Renal cortex interstitium (tissue), 11 donors: ENCODE results near the gene VASP. TPM values are rescaled to one million over a fixed set of nuclear protein-coding genes. Genes with fewer than 3 reads are reported as not detected.

Source experiments
- DNase-seq, 11 donors: peaks; one replicate each; pipeline ENCODE4 v3.0.0-alpha.2; 2013; ENCODE audit warnings: low read depth in 9 of 11, low spot score in 4 of 11; ENCODE audit errors: extremely low read depth in 1 of 11
- polyA plus RNA-seq, 3 donors: library from polyadenylated mRNA; unstranded; fragments of 120-200 nt; gene quantifications; one replicate each; pipeline ENCODE4 v1.2.1, GENCODE V29; 2013; ENCODE audit not compliant: insufficient read length in 3 of 3

VASP gene
- polyA plus RNA-seq, 3 donors, result 49.0 to 57.7 (median 50.5) TPM

DNA sequence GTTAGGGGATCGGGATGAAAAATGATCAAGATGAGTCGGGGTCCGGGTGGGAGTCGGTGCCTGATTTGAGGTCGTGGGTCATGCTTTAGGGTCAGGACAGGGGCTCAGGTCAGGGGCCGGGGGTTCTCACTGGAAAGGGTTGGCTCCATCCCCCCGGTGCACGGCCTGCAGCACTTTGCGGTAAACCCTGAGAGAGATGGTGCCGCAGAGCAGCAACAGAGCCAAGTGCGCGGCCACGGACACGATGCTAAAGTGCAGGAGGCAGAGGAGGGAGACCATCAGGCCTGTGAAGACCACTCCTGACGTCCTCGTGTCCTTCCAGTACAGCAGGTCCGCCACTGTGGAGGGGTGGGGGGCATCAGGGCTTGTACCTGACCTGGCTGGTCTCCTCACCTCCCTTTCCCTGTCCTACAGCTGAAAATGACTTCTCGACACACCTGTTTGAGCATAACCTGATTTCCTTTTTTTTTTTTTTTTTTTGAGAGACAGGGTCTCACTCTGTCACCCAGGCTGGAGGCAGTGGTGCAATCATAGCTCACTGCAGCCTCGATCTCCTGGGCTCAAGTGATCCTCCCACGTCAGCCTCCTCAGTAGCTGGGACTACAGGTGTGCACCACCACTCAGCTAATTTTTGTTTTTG is 17.9 kb upstream of the VASP start:
- DNase-seq, result no peak

DNA sequence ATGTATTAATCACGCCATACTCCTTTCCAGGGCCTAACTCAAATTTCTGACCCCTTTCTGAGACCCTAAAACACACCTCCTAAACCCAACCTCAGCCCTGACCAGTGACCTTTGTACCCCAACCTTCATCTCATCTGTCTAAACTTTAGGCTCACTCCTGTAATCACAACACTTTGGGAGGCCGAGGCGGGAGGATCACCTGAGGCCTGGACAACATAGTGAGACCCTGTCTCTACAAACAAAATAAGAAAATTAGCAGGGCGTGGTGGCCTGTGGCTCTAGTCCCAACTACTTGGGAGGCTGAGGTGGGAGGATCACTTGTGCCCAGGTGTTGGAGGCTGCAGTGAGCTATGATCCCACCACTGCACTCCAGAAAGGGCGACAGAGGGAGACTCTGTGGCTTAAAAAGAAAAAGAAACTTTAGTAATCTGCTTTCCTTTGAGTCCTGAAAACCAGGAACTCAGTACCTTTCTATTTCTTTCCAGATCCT is 15.1 kb upstream of the VASP start:
- no peak for DNase-seq

DNA sequence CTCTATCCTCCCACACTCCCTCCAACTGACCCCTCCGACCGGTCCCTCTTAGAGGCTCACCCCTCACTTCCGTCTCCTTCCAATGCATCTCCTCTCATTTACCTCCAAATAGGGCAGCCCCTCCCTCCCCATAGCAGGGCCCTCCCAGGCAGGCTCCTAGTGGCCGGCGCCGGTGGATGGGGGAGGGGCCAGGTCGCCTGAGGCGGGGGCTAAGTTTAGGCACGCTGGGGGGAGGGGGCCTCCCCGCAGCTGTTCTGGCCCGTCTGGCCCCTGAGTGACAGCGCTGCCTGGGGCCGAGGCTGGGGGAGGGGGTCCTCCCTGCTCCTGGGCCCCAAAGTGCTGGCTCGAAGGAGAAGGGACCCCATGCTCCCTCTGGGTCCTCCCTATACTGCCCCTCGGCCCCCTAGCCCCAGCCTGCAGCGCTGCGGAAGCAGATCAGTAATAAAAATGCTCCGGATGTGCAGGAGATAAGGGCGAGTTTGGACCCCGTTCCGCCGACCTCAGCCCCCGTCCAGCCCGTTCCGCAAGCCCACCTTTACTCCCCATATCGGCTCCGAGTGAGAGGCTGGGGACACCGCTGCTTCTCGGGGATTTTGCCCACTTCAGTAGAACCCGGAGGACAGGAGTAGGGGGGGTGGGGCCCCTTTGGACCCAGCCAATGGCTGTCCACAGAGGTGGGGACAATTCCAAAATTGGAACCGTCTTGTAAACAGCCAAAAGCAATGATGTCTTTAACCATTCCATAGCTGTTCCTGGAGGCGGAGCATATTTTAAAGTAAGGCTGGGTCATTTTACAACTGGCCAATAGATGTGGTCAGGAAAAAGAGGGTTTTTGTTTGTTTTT is 14.4 kb upstream of the VASP start:
- DNase-seq, result no peak

DNA sequence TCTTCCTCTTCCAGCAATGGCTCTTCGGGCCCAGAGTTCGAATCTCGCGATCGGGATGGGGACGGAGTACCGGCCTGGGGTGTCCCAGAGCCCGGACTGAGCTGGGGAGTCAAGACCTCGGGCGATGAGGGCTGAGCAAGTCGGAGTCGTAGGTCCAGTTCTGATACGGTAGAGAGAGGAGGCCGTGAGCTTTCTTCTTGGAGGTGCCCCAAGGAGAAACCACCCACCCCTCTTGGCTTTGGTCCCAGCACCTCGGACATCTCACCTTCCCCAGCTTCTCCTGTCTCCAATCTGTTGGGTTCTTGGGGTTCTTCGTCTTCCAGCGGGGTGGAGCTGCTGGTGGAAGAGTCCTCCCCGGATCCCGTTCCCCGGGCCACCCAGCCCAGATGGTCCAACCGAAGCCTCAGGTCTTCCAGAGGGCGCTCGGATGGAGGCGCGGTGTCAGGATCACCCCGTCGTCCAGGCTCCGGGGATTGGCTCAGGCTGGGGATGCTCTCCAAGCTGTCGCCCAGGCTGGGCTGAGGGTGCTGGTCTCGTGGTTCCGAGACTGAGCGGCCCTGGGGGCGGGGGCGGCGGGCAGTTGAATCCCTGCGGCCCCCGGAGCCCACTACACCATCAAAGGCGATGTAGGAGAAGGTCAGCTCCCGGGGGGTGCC is 12.9 kb upstream of the VASP start:
- DNase-seq, result no peak

DNA sequence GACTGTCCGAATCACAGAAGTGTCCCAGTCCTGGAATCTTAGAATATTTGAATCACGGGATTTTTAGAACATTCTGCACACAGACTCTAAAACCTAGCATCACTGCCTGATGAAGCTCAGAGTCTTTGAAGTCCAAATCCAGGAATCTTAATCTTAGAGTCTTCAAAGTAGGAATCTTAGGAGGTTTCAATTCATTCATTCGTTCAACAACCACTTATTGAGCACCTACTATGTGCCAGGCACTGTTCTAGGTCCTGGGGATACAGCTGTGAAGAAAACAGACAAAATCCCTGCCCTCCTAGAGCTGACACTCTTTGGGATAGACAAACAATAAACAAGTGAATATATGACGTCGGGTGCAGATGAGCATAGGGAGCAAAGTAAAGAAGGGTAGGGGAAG is 12.1 kb upstream of the VASP start:
- DNase-seq, result no peak

DNA sequence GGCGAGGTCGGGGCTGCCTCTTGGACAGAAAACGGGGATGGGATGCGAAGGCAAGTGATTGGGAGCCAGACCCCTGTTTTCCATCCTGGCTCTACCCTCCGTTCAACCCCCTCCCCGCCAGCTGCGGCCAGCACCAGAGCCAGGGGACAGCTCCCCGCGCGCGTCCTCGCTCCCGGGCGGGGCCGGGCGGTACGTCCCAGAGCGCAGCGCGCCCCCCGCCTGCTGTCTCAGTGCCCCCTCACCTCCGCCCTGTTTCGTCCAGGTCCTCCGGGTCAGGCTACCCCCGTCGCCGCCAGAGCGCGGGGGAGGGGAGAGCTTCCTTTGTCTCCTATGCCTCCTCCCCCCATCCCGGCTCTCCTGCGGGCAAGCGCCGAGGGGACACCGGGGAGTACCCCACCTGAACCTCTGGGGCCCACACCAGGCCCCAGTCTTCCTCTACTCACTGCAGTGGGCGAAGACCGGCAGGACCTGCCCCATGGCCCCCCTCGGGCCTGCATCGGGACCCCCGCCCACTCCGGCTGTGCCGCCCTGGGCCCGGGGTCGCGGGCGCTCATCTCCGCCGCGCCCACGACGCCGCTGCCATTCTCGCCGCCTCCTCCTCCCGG is 10.8 kb upstream of the VASP start:
- DNase-seq, result no peak

DNA sequence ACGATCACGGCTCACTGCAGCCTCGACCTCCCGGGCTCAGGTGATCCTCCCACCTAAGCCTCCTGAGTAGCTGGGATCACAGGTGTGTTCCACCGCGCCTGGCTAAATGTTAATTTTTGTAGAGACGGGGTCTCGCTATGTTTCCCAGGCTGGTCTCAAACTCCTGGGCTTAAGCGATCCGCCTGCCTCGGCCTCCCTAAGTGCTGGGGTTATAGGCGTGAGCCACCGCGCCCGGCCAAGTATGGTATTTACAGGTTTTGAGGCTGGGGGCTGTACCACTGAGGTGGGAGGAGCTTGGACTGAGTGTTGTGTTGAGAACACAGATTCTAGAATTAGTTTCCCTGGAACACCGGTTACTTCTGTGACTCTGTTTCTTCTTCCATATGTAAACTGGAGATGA is 9.5 kb upstream of the VASP start:
- no peak for DNase-seq

DNA sequence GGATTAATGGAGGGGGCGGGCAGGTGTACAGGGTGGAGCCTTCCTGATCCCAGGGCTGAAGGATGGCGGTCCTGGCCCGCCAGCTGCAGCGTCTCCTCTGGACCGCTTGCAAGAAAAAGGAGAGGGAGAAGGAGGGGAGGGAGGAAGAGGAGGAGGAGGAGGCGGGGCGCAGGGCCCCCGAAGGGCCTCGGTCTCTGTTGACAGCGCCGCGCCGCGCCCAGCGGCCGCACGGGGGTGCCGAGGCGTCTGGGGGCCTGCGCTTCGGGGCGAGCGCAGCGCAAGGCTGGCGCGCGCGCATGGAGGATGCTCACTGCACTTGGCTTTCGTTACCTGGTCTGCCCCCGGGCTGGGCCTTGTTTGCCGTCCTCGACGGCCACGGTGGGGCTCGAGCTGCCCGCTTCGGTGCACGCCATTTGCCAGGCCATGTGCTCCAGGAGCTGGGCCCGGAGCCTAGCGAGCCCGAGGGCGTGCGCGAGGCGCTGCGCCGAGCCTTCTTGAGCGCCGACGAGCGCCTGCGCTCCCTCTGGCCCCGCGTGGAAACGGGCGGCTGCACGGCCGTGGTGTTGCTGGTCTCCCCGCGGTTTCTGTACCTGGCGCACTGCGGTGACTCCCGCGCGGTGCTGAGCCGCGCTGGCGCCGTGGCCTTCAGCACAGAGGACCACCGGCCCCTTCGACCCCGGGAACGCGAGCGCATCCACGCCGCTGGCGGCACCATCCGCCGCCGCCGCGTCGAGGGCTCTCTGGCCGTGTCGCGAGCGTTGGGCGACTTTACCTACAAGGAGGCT is 8.7 kb upstream of the VASP start, which contains the start of gene PPM1N:
Gene PPM1N (plus strand): TSS at position 33 of the 785 bp plus-strand sequence. CDS start 30 bp downstream, at position 63.
- no peak for DNase-seq

DNA sequence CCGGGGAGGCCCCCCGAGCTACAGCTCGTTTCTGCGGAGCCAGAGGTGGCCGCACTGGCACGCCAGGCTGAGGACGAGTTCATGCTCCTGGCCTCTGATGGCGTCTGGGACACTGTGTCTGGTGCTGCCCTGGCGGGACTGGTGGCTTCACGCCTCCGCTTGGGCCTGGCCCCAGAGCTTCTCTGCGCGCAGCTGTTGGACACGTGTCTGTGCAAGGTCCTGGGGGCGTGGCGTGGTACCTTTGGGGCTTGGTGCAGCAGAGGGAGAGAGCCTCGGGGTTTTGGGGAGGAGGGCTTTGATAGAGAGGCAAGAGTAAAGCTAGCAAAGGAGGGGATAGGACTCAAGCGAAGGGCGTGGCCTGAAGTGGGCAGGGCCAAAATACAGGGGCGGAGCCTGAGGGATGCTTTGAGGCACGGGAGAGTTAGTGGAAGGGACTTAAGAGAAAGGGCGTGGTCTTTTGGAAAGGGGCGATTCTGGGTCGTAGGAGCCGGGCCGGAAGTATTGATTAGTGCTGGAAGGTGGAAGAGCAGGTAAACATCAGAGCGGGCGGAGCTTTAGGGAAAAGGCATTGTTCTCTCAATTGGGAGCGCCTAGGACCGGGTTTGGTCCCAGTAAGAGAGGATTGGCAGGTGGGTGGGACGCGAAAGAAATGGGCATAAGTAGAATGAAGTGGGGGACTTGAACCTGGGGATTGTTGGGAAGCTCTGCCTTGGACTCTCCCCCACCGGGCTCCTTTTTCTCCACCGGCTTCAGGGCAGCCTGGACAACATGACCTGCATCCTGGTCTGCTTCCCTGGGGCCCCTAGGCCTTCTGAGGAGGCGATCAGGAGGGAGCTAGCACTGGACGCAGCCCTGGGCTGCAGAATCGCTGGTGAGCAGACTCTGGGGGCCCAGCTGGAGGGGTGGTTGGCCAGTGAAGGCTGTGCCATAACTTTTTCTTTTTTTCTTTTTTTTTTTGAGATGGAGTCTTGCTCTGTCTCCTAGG is 7.8 kb upstream of the VASP start:
- no peak for DNase-seq

DNA sequence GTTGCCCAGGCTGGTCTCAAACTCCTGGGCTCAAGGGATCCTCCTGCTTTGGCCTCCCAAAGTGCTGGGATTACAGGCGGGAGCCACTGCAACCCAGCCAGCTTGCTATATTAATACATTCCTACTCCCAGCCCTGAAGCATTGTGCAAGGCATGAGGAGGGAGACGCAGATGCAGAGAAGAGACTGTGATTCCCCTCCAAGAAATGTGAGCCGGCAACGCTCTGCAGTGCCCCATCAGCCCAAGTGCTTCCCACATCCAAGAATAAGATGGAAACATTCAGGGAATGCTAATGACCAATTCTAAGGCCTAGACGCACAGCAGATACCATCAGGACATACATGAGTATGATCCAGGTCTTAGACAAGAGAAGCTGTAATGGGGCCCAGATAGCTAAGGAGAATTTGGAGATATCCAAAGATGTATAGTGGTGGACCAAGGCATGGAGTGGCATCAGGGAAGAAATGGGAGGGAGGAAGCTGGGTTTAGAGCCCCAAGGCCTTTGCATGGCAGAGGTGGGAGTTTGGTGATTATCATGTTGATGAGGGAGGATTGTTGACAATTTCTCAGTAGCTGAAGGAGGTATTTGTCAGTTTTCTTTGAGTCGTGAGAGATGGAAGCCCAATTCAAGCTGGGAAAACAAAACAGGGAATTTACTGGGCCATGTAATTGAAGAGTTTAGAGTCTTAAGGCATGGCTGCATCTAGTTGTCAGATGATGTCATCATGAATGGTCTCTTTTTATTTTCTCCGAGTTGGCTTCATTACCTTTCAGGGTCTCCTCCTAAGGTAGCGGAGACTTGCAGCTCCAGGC is 6.2 kb upstream of the VASP start:
- DNase-seq, result no peak

DNA sequence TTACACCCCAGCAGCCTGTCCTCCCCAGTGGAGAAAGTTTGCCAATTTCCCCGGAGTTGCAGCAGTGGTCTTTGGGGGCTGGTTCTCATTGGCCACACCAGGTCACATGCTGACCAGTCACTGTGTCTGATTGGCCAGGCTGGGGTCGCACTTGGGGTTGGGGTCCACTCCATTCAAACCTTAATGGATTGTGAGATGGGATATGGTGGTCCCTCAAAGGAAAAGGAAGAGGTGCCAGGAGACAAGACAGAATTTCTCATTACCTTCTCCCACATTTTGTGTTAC is 5.6 kb upstream of the VASP start:
- no peak for DNase-seq

DNA sequence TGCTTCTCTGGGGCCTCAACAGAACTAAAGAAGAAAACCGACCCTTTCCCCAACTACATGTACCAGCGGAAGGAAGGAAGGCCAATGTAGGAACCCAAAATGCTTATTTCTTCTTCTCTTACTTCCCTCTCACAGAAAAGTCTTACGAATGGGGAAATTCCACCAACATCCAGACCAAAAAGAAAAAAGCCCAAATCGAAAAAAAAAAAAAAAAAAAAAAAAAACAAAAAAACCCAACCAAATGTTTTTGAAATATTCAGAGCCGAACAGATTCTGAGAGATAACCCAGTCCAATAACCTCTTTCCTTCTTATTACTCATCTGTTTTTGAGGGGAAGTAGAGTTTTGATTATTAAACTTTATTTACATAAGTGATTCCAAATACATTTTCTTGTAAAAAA is 5.2 kb upstream of the VASP start:
- DNase-seq, result no peak

DNA sequence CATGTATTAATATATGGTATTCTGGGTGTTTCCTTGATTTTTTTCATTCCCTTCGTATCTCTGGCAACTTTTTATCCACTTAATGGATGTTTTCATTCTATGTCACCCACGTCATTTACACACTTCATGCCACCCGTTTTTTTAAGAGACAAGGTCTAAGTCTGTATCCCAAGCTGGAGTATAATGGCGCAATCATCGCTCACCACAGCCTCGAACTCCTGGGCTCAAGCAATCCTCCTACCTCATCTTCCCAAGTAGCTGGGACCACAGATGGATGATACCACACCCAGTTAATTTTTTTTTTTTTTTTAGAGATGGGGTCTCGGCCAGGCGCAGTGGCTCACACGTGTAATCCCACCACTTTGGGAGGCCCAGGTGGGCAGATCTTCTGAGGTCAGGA is 3.4 kb upstream of the VASP start:
- DNase-seq, result no peak

DNA sequence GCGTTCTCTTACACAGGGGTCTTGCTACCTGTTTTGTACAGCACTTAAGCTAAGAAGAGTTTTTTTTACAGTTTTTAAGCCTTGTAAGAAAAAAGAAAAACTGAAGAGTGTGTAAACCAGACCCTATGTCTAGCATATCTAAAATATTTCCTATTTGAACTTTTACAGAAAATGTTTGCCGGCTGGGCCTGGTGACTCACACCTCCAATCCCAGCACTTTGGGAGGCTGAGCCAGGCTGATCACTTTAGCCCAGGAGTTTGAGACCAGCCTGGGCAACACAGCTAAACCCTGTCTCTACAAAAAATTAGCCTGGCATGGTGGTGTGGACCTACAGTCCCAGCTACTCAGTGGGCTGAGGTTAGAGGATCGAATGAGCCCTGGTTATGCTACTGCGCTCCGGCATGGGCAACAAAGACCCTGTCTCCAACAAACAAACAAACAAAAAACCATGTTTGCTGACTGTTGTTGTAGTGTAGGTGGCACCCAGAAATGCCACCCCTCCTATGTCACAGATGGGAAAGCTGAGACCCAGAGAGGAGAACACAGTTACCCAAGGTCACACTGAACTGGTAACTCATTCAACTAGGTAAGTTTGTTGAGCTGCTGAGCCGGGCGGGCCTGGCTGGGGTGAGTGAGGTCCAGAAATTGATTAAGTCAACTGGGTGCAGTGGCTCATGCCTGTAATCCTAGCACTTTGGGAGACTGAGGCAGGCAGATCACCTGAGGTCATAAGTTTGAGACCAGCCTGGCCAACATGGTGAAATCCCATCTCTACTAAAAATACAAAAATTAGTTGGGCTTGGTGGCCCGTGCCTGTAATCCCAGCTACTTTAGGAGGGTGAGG is 1.9 kb upstream of the VASP start:
- no peak for DNase-seq

DNA sequence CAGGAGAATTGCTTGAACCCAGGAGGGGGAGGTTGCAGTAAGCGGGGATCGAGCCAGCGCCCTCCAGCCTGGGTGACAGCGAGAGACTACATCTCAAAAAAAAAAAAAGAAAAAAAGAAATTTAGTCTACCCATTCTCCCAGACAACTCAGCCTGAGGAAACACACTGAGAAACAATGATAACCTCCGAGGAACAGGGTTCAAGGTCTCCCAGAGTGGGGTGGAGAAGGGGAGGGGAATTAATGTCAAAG is 1.4 kb upstream of the VASP start:
- DNase-seq, result no peak

DNA sequence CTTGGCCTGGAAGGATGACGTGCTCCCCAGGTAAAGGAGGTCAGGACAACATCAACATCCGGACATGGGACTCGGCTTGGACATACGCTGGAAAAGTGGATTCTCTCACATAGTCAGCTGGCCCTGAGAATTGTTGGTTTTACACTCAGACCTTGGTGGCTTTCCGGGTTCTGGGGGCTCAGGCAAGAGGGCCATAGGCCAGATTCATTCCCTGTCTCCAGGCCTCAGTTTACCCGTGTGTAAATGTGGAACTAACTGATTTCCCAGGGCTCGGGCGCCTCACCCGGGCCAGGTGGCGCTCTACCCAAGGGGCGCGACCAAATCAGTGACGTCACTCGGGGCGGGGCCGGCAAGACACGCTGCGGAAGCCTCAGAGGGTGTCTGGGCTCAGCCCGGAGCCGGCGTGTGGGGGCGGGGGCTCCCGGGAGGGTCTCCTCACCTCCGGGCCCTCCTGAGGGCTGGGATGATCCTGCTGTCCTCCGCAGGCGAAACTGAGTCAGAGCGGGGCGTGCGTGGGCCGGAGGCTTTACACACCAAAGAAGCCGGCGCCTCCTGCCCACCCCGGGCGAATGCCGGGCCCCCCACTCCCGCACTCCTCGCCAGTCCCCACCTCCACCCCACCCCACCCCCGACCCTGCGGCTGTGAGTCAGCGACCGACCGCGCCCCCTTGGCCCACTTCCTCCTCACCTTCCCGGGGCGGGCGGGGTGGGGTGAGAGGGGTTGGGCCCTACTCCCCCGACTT is 862 bp upstream of the VASP start:
- DNase-seq, result peak in 8 of 11 donors; percentile 64 to 87 (median 84)
